Esophagus squamous epithelium (tissue), 4 donors: ENCODE data around the gene PPP2R5A.

Experiments
- POLR2A ChIP-seq, 4 donors: fragments of 450-650 bp; IDR thresholded peaks; one replicate each; pipeline ENCODE4 v1.6.1; 2017; ENCODE audit warnings: antibody characterized with exemption in 4 of 4, mild to moderate bottlenecking in 4 of 4, moderate library complexity in 3 of 4
- TF ChIP-seq, protein P1 (sequence below), 6 experiments: fragments of 450-650 bp in 4 of 6; fragments of 200-600 bp in 2 of 6; sonication (generic) in 2 of 6; IDR thresholded peaks; one replicate each; pipeline ENCODE4 v1.5.1; 2016 to 2019; ENCODE audit warnings: antibody characterized with exemption in 6 of 6, mild to moderate bottlenecking in 4 of 6, moderate library complexity in 4 of 6

DNA sequence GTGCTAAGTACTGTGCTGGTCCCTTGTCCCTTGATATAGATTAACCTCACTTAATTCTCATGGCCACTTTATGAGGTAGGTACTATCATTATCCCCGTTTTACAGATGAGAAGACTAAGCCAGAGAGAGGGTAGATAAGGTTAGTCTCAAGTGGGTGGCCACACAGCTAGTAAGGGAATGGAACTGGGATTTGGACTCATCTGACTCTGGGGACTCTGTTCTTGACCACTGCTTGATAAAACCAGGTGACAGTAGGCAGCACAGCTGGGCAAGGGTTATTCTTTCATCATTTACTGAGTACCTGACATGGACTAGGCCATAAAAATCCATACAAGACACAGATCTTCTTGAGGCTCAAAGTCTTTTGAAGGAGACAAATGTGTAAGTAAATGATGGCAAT lies 37.2 kb upstream of the PPP2R5A start:
- TF ChIP-seq, protein P1, sequence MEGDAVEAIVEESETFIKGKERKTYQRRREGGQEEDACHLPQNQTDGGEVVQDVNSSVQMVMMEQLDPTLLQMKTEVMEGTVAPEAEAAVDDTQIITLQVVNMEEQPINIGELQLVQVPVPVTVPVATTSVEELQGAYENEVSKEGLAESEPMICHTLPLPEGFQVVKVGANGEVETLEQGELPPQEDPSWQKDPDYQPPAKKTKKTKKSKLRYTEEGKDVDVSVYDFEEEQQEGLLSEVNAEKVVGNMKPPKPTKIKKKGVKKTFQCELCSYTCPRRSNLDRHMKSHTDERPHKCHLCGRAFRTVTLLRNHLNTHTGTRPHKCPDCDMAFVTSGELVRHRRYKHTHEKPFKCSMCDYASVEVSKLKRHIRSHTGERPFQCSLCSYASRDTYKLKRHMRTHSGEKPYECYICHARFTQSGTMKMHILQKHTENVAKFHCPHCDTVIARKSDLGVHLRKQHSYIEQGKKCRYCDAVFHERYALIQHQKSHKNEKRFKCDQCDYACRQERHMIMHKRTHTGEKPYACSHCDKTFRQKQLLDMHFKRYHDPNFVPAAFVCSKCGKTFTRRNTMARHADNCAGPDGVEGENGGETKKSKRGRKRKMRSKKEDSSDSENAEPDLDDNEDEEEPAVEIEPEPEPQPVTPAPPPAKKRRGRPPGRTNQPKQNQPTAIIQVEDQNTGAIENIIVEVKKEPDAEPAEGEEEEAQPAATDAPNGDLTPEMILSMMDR (IDR thresholded peaks at IDR 0.05) = no peak
- TF ChIP-seq POLR2A (IDR thresholded peaks at IDR 0.05) = no peak
